ENCODE results near the gene MAP3K14. TPM values are rescaled to one million over a fixed set of nuclear protein-coding genes. Genes with fewer than 3 reads are reported as not detected.
"Not testable (repeated sequence)": the region's sequence is repeated elsewhere in the genome, so short reads cannot be mapped to it uniquely, and the experiment has no call there.

MAP3K14 gene
- total and polyA plus RNA-seq, 9 donors: 2.4 to 19.8 (median 10.7) TPM

DNA sequence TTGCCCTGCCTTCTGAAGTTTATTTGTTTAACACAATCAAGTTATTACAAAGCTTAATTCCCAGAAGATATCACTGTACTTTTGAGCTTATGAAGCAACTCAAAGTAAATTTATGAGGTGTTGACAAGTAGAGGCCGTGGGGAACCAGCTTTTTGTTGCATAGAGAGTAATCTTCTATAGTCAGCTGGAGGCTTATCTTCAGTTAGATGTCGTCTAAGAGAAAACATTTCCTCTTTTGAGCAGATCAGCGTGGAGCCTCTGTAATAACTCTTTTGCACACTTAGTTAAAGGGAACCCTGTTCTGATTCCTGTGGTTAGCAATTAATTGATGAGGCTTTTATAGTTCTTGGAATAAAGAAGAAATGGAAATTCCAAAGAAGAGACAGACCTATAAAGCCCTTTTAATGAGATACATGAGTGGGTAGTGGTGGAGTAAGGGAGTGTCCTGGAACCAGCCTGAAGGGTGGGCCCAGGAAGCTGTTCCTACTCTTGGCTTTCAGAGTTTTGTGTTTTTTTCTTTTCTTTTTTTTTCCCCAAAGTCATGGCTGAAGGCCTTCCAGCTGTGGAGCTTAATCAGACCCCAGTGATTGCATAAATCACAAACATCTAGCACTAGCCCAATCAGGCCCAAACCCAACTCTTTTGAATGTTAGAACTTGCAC, 28.9 kb upstream of the MAP3K14 start:
- H3K27me3 ChIP-seq: no peaks in the 10 kb centered on the region
- TF ChIP-seq EP300 (IDR thresholded peaks at IDR 0.05) (no peak), POLR2A (IDR thresholded peaks at IDR 0.05) (no peak)
- TF ChIP-seq, protein P1, sequence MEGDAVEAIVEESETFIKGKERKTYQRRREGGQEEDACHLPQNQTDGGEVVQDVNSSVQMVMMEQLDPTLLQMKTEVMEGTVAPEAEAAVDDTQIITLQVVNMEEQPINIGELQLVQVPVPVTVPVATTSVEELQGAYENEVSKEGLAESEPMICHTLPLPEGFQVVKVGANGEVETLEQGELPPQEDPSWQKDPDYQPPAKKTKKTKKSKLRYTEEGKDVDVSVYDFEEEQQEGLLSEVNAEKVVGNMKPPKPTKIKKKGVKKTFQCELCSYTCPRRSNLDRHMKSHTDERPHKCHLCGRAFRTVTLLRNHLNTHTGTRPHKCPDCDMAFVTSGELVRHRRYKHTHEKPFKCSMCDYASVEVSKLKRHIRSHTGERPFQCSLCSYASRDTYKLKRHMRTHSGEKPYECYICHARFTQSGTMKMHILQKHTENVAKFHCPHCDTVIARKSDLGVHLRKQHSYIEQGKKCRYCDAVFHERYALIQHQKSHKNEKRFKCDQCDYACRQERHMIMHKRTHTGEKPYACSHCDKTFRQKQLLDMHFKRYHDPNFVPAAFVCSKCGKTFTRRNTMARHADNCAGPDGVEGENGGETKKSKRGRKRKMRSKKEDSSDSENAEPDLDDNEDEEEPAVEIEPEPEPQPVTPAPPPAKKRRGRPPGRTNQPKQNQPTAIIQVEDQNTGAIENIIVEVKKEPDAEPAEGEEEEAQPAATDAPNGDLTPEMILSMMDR (IDR thresholded peaks at IDR 0.05): no peak
- peak in 3 of 5 donors; percentile 19 to 41 (median 37) for DNase-seq

DNA sequence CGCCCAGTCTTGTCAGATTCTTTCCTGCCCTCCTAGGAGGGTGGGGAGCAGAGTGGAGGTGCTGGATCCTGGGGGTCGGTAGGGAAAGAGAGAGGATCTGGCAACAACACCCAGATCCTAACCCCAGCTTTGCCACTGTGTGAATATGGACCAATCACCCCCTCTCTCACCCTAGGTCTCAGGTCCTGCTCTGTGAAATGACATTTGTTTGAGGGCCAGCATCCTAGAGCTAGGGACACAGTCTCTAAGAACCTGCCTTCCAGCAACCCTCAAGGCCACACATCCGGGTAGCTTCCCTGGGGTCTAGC, 28.4 kb upstream of the MAP3K14 start:
- no peaks in the 10 kb centered on the region for H3K36me3 ChIP-seq
- DNase-seq: peak in 1 of 5 donors; percentile 42
- H3K4me1 ChIP-seq (ENCODE audit: insufficient read depth): peaks cover 13% of the 10 kb centered on the region
- intact Hi-C loops (cut with DNase I): no loop called here
- peak overlapping the region in 1 of 2 donors; percentile 14 for H3K27ac ChIP-seq
- 44 to 57% (median 51%) methylated on average over 3 of the region's 3 CpGs for WGBS, 3 donors
- no peaks in the 10 kb centered on the region for H3K27me3 ChIP-seq
- no peaks in the 10 kb centered on the region for H3K9me3 ChIP-seq
- TF ChIP-seq EP300 (IDR thresholded peaks at IDR 0.05) (no peak), POLR2A (IDR thresholded peaks at IDR 0.05) (no peak)
- TF ChIP-seq, protein P1 (IDR thresholded peaks at IDR 0.05): no peak
- no peak overlapping the region for H3K4me3 ChIP-seq

More for the DNA sequence above, 28.9 kb upstream of the MAP3K14 start:
- intact Hi-C loops (cut with DNase I): no loop called here
- H3K36me3 ChIP-seq: no peaks in the 10 kb centered on the region
- H3K27ac ChIP-seq: no peak overlapping the region
- H3K4me1 ChIP-seq (ENCODE audit: insufficient read depth): peaks cover 13% of the 10 kb centered on the region
- H3K4me3 ChIP-seq: no peak overlapping the region
- 4 to 10% (median 5%) methylated on average over 3 of the region's 3 CpGs for WGBS, 3 donors
- no peaks in the 10 kb centered on the region for H3K9me3 ChIP-seq

DNA sequence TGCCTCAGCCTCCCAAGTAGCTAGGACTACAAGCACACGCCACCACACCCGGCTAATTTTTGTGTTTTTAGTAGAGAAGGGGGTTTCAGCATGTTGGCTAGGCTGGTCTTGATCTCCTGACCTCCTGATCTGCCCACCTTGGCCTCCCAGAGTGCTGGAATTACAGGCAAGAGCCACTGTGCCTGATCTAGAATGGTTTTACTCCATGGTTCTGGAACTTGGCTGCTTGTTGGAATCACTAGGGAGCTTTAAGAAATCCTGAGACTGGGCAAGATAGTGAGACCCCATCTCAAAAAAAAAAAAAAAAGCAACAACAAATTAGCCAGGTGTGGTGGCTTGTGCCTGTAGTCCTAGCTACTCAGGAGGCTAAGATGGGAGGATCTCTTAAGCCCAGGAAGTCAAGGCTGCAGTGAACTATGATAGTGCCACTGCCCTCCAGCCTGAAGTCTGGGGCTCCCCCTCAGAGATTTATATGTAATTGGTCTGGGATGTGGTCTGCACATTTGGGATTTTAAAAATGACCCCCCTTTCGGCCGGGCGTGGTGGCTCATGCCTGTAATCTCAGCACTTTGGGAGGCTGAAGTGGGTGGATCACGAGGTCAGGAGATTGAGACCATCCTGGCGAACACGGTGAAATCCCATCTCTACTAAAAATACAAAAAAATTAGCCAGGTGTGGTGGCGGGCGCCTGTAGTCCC, 27.3 kb upstream of the MAP3K14 start:
- H3K27me3 ChIP-seq; intact Hi-C loops (cut with DNase I); H3K36me3 ChIP-seq; H3K27ac ChIP-seq; H3K4me3 ChIP-seq; H3K9me3 ChIP-seq: not testable (repeated sequence)
- DNase-seq: peak in 1 of 5 donors; percentile 24
- peaks cover 13% of the 10 kb centered on the region for H3K4me1 ChIP-seq (ENCODE audit: insufficient read depth)
- WGBS, 3 donors: 94 to 96% (median 94%) methylated on average over 10 of the region's 10 CpGs

DNA sequence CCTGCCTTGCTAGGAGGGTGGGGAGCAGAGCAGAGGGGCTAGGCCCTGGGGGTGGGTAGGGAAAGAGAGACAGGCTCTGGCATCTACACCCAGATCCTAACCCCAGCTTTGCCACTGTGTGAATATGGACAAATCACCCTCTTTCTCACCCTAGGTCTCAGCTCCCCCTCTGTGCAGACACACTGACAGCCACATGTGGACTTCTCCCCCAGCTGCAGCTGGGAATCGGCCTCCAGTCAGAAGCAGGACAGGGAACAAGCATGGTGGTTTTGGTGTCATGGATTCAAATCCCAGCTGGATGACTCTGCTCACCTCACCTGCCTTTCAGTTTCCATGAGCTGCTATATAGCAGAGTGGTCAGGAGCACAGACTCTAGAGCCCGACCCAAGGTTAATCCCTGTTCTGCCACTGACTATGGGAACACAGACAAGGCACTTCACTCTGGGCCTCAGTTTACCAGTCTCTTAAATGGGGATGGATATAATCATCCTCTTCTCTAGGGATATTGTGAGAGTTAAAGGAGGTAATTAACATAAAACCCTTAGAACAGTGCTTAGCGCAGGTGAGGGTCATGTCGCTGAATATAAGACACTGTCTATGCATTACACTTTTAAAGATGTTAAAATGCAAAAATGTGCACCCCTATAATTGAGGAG, 26.2 kb upstream of the MAP3K14 start:
- peak in 1 of 5 donors; percentile 7 for DNase-seq
- WGBS, 3 donors: 89 to 97% (median 92%) methylated on average over 4 of the region's 4 CpGs

DNA sequence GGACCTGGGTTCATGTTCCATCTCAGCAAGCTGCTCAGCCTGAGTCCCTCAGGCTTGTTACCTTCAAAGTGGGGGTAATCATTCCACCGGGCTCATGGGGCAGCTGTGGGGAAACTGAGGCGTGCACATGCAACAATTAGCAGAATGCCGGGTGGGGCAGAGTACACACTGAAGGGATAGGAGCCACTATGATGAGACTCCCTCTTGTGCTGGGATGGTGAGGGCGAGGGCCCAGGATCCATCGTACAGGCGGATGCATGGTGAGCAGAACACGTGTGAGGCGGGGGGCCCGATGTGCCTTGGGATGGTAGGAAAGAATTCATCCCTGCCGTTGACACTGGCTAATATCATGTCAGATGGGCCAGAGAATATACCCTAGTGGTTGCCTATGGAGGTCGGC, 25.5 kb upstream of the MAP3K14 start:
- DNase-seq: peak in 1 of 5 donors; percentile 31
- Histone ChIP-seq H3K27ac (no peak overlapping the region), H3K4me1 (ENCODE audit: insufficient read depth) (peaks cover 13% of the 10 kb centered on the region), H3K4me3 (no peak overlapping the region), H3K27me3 (no peaks in the 10 kb centered on the region), H3K36me3 (no peaks in the 10 kb centered on the region), H3K9me3 (no peaks in the 10 kb centered on the region)
- WGBS, 3 donors: 89 to 93% (median 89%) methylated on average over 11 of the region's 11 CpGs
- TF ChIP-seq EP300 (IDR thresholded peaks at IDR 0.05) (no peak), POLR2A (IDR thresholded peaks at IDR 0.05) (no peak)
- TF ChIP-seq, protein P1 (IDR thresholded peaks at IDR 0.05): no peak
- intact Hi-C loops (cut with DNase I): no loop called here

More for the DNA sequence above, 26.2 kb upstream of the MAP3K14 start:
- intact Hi-C loops (cut with DNase I): no loop called here
- H3K9me3 ChIP-seq: no peaks in the 10 kb centered on the region
- no peak overlapping the region for H3K27ac ChIP-seq
- H3K4me3 ChIP-seq: no peak overlapping the region
- H3K4me1 ChIP-seq (ENCODE audit: insufficient read depth): peaks cover 13% of the 10 kb centered on the region
- H3K27me3 ChIP-seq: no peaks in the 10 kb centered on the region
- no peaks in the 10 kb centered on the region for H3K36me3 ChIP-seq
- no peak for TF ChIP-seq POLR2A (IDR thresholded peaks at IDR 0.05)

Measured in ovary (tissue), 9 donors.